Measurements from ENCODE around the gene CDH19.

- no peak for TF ChIP-seq CTCF (IDR thresholded peaks at IDR 0.05)
- TF ChIP-seq POLR2A (IDR thresholded peaks at IDR 0.05): no peak
Observed at GRCh38 chr18:66513996-66514395, 89.9 kb downstream of the CDH19 start.
